Mesothelial cell of epicardium (in vitro differentiated cells): ENCODE measurements around the gene ZNF618. TPM values are rescaled to one million over a fixed set of nuclear protein-coding genes. Genes with fewer than 3 reads are reported as not detected.

Experiments used
- DNase-seq, 2 experiments: peaks; one replicate each; pipeline ENCODE4 v3.0.0; 2021; ENCODE audit warnings: low spot score in 2 of 2; ENCODE audit not compliant: unreplicated experiment in 2 of 2
- H3K27ac Mint-ChIP-seq: 2 replicates; pipeline ENCODE4 v1.8.0; 2021; ENCODE audit warnings: mixed read lengths
- H3K27me3 Mint-ChIP-seq: 2 replicates; pipeline ENCODE4 v1.8.0; 2021; ENCODE audit warnings: low read depth, mixed read lengths
- H3K36me3 Mint-ChIP-seq: 2 replicates; pipeline ENCODE4 v1.8.0; 2021; ENCODE audit warnings: mixed read lengths
- H3K4me1 Mint-ChIP-seq: 2 replicates; pipeline ENCODE4 v1.8.0; 2021; ENCODE audit warnings: mixed read lengths
- H3K4me3 Mint-ChIP-seq: 2 replicates; pipeline ENCODE4 v1.8.0; 2021; ENCODE audit warnings: mild to moderate bottlenecking, moderate library complexity, mixed read lengths
- H3K9me3 Mint-ChIP-seq: 2 replicates; pipeline ENCODE4 v1.8.0; 2021; ENCODE audit warnings: mixed read lengths
- CTCF ChIP-seq: fragments of 200-600 bp; sonication (generic); IDR thresholded peaks from one replicate; pipeline ENCODE4 v1.5.0; 2021; ENCODE audit warnings: antibody characterized with exemption; ENCODE audit not compliant: unreplicated experiment
- total RNA-seq: library from RNA; stranded (reverse); gene quantifications from 3 replicates; pipeline ENCODE4 v1.2.1, GENCODE V29; 2021

ZNF618 gene
- total RNA-seq, 1 donor from 2014 or later: 78.9 TPM

- no peak for DNase-seq
- Mint-ChIP-seq H3K36me3 (no peaks in the 10 kb centered on the region), H3K4me1 (no peaks in the 10 kb centered on the region), H3K9me3 (no peaks in the 10 kb centered on the region), H3K27ac (no peak overlapping the region), H3K4me3 (no peak overlapping the region), H3K27me3 (peaks cover 36% of the 10 kb centered on the region)
- no peak for TF ChIP-seq CTCF
These were observed 200.4 kb downstream of the ZNF618 start for GRCh38 chr9:114076237-114077161.

GRCh38 chr9:114077162-114077837 lies 201.2 kb downstream of the ZNF618 start:
- no peaks in the 10 kb centered on the region for H3K36me3 Mint-ChIP-seq
- H3K4me1 Mint-ChIP-seq: no peaks in the 10 kb centered on the region
- no peak overlapping the region for H3K27ac Mint-ChIP-seq
- no peaks in the 10 kb centered on the region for H3K9me3 Mint-ChIP-seq
- H3K27me3 Mint-ChIP-seq: peaks cover 36% of the 10 kb centered on the region
- no peak overlapping the region for H3K4me3 Mint-ChIP-seq
- TF ChIP-seq CTCF: no peak
- DNase-seq: no peak

GRCh38 chr9:114078021-114078780 lies 202.1 kb downstream of the ZNF618 start, which contains the start of gene AMBP:
Gene AMBP (minus strand): TSS chr9:114078300. CDS start chr9:114078209, 91 bp downstream.
- no peaks in the 10 kb centered on the region for H3K36me3 Mint-ChIP-seq
- no peaks in the 10 kb centered on the region for H3K9me3 Mint-ChIP-seq
- no peaks in the 10 kb centered on the region for H3K4me1 Mint-ChIP-seq
- no peak within 1 kb of the TSS for H3K4me3 Mint-ChIP-seq
- H3K27ac Mint-ChIP-seq: no peak within 1 kb of the TSS
- peaks cover 32% of the 10 kb centered on the region for H3K27me3 Mint-ChIP-seq
- DNase-seq: no peak
- TF ChIP-seq CTCF: no peak

- no peaks in the 10 kb centered on the region for H3K9me3 Mint-ChIP-seq
- H3K27me3 Mint-ChIP-seq: peaks cover 32% of the 10 kb centered on the region
- no peaks in the 10 kb centered on the region for H3K4me1 Mint-ChIP-seq
- no peak overlapping the region for H3K27ac Mint-ChIP-seq
- no peaks in the 10 kb centered on the region for H3K36me3 Mint-ChIP-seq
- no peak for TF ChIP-seq CTCF
- H3K4me3 Mint-ChIP-seq: no peak overlapping the region
- no peak for DNase-seq
These were observed 202.7 kb downstream of the ZNF618 start for GRCh38 chr9:114078781-114079156.

- no peak for TF ChIP-seq CTCF
- no peaks in the 10 kb centered on the region for H3K36me3 Mint-ChIP-seq
These were observed 204.2 kb downstream of the ZNF618 start for GRCh38 chr9:114080195-114080772.

More at GRCh38 chr9:114080195-114080772, 204.2 kb downstream of the ZNF618 start:
- Mint-ChIP-seq H3K4me1 (no peaks in the 10 kb centered on the region), H3K4me3 (no peak overlapping the region), H3K9me3 (no peaks in the 10 kb centered on the region), H3K27me3 (peaks cover 22% of the 10 kb centered on the region), H3K27ac (no peak overlapping the region)
- no peak for DNase-seq
